GM04503 (cell line): ENCODE results near the gene TMPRSS2.

Experiments
- DNase-seq: peaks from one replicate; pipeline ENCODE4 v3.0.0-alpha.2; 2012; ENCODE audit warnings: low read depth

TMPRSS2 gene

GRCh38 chr21:41507521-41508414, at the start of gene TMPRSS2:
Gene TMPRSS2 (minus strand): TSS chr21:41508158. CDS start chr21:41498133, 10,025 bp downstream.
- DNase-seq: no peak

- no peak for DNase-seq
These were observed 47.1 kb upstream of the TMPRSS2 start for GRCh38 chr21:41555057-41555456.

- DNase-seq: no peak
These were observed 44.3 kb upstream of the TMPRSS2 start for GRCh38 chr21:41552254-41552653.

- no peak for DNase-seq
These were observed 40.8 kb upstream of the TMPRSS2 start for GRCh38 chr21:41548781-41549180.

- DNase-seq: no peak
These were observed 39.2 kb upstream of the TMPRSS2 start for GRCh38 chr21:41547111-41547510.

GRCh38 chr21:41545500-41546359, 37.8 kb upstream of the TMPRSS2 start:
- DNase-seq: no peak

GRCh38 chr21:41542727-41543126, 34.8 kb upstream of the TMPRSS2 start:
- no peak for DNase-seq

- DNase-seq: no peak
These were observed 29.4 kb upstream of the TMPRSS2 start for GRCh38 chr21:41537356-41537755.

GRCh38 chr21:41536827-41537103, 28.8 kb upstream of the TMPRSS2 start:
- no peak for DNase-seq

GRCh38 chr21:41536076-41536826, 28.3 kb upstream of the TMPRSS2 start:
- DNase-seq: no peak

- DNase-seq: no peak
These were observed 22.4 kb upstream of the TMPRSS2 start for GRCh38 chr21:41530366-41530765.

GRCh38 chr21:41529769-41530168, 21.8 kb upstream of the TMPRSS2 start:
- DNase-seq: no peak

- DNase-seq: no peak
These were observed 18.6 kb upstream of the TMPRSS2 start for GRCh38 chr21:41526478-41527087.

GRCh38 chr21:41523175-41523574, 15.2 kb upstream of the TMPRSS2 start:
- no peak for DNase-seq

- DNase-seq: no peak
These were observed 13.6 kb upstream of the TMPRSS2 start for GRCh38 chr21:41521489-41522027.

GRCh38 chr21:41520560-41521442, 12.8 kb upstream of the TMPRSS2 start:
- DNase-seq: no peak

- DNase-seq: no peak
These were observed 12.0 kb upstream of the TMPRSS2 start for GRCh38 chr21:41519806-41520559.

GRCh38 chr21:41518757-41519156, 10.8 kb upstream of the TMPRSS2 start:
- DNase-seq: no peak

GRCh38 chr21:41511858-41512257, 3.9 kb upstream of the TMPRSS2 start:
- no peak for DNase-seq

GRCh38 chr21:41510500-41510899, 2.5 kb upstream of the TMPRSS2 start:
- DNase-seq: no peak
